ENCODE measurements around the gene CDC42EP2.
"Not testable (repeated sequence)": the region's sequence is repeated elsewhere in the genome, so short reads cannot be mapped to it uniquely, and the experiment has no call there.

CDC42EP2 gene

DNA sequence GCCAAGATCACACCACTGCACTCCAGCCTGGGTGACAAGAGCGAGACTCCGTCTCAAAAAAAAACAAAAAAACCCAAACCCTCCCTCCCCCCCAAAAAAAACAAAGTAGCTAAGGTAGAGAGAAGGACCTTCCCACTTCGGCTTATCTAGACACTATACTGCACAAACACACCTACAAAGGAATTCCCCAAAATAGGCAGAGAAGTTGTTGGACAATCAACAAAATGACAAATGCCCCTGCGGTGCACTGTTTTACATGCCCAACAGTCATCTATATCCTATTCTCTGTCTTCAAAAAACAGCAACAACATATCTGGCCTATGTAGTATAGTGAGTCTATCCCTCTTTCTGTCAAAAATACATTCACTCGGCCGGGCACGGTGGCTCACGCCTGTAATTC is 12.4 kb downstream of the CDC42EP2 start:
- TF ChIP-seq, protein P1, sequence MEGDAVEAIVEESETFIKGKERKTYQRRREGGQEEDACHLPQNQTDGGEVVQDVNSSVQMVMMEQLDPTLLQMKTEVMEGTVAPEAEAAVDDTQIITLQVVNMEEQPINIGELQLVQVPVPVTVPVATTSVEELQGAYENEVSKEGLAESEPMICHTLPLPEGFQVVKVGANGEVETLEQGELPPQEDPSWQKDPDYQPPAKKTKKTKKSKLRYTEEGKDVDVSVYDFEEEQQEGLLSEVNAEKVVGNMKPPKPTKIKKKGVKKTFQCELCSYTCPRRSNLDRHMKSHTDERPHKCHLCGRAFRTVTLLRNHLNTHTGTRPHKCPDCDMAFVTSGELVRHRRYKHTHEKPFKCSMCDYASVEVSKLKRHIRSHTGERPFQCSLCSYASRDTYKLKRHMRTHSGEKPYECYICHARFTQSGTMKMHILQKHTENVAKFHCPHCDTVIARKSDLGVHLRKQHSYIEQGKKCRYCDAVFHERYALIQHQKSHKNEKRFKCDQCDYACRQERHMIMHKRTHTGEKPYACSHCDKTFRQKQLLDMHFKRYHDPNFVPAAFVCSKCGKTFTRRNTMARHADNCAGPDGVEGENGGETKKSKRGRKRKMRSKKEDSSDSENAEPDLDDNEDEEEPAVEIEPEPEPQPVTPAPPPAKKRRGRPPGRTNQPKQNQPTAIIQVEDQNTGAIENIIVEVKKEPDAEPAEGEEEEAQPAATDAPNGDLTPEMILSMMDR (IDR thresholded peaks at IDR 0.05; ENCODE audit: control insufficient read depth, extremely low read depth, insufficient read depth), result no peak
- no peak for DNase-seq (ENCODE audit: low read depth)
- H3K4me3 ChIP-seq (ENCODE audit: low read depth, low read length), result no peak overlapping the region

DNA sequence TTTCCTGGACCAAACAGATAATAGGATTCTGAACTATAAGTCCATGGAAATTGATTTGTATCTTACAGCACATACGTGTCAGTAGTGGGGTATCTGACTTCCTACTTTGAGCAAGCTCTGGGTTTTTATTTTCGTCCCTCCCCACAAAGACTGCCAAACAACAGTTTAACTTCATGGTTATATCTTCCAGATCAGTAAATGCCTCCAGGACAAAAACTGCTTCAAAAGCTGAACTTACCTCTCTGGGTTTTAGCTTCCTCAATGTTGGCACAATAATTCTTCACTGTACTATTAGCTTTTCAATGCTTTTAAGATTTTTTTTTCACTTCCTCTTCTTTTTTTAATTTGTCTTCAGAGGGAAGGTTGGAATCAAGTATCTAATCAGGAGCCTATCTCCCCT is 14.8 kb downstream of the CDC42EP2 start:
- H3K4me3 ChIP-seq (ENCODE audit: low read depth, low read length), result no peak overlapping the region
- DNase-seq (ENCODE audit: low read depth), result no peak
- TF ChIP-seq, protein P1 (IDR thresholded peaks at IDR 0.05; ENCODE audit: control insufficient read depth, extremely low read depth, insufficient read depth), result no peak

DNA sequence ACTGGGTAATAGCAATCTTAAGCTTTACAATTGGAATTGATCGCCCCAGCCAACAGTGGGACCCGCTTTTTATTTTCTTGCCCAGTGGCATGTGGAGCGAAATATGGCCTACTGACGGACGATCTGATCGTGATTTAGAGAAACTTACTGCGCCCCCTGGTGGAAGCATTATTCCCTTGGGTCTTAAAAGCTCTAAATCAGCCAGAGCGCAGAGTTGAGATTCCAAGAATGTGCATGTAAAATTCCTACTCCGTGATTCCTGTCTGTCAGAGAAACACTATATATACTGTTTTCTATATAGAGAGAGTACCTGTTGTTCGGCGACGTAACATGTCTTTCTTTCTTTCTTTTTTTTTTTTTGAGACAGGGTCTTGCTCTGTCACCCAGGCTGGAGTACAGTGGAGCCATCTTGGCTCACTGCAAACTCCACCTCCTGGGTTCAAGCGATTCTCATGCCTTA is 15.3 kb downstream of the CDC42EP2 start:
- DNase-seq (ENCODE audit: low read depth), result peak; percentile 73
- TF ChIP-seq, protein P1 (IDR thresholded peaks at IDR 0.05; ENCODE audit: control insufficient read depth, extremely low read depth, insufficient read depth), result peak; percentile 73
- H3K4me3 ChIP-seq (ENCODE audit: low read depth, low read length), result no peak overlapping the region

DNA sequence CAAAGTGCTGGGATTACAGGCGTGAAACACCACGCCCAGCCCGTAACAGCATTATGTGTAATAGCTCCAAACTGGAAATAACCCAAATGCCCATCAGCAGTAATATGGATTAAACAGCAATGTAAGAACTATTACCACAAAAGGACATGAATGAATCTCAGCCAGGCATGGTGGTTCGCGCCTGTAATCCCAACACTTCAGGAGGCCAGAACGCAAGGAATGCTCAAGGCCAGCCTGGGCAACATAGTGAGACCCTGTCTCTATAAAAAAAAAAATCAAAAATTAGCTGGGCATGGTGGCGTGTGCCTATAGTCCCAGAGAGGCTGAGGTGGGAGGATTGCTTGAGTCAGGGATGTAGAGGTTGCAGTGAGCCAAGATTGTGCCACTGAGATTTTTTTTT is 15.9 kb downstream of the CDC42EP2 start:
- DNase-seq (ENCODE audit: low read depth), result no peak
- no peak overlapping the region for H3K4me3 ChIP-seq (ENCODE audit: low read depth, low read length)
- TF ChIP-seq, protein P1 (IDR thresholded peaks at IDR 0.05; ENCODE audit: control insufficient read depth, extremely low read depth, insufficient read depth), result no peak

DNA sequence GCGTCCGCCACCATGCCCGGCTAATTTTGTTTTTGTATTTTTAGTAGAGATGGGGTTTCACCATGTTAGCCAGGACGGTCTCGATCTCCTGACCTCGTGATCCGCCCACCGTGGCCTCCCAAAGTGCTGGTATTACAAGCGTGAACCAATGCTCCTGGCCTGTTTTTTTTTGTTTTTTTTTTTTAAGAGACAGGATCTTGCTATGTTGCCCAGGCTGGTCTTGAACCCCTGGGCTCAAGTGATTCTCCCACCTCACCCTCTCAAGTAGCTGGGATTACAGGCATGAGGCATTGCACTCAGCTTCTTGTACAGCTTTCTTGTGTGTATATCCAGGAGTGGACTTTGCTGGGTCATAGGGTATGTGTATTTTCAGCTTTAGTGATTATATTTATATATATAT is 17.9 kb downstream of the CDC42EP2 start:
- not testable (repeated sequence) for DNase-seq (ENCODE audit: low read depth); H3K4me3 ChIP-seq (ENCODE audit: low read depth, low read length)

DNA sequence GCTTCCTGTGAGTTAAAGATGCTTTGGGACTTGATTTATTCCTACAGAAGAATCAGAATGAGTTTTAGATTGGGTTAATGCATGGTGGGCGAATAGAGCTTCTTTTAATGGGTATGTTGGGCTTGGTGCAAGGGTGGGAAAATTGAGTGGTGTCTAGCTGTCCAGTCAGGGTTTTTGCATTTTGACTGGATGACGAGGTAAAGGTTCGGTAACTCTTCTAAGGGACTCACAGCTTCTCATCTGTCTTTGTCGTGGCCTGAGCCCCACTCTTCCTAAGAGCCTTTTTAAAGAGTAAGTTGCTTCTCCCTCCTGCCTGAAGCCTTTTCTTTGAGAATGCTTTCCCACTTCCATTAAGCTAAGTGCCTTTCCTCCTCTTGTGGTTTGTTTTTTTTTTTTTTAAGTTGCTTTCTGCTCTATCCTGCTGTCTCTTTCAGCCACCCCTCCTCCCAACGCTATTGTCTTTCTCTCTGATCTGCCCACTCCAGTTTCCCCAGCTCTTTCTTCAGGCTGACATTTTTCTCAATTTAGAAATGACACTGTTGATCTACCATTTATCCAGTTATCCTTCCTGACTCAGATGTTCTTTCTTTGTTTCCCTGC is 20.1 kb downstream of the CDC42EP2 start:
- DNase-seq (ENCODE audit: low read depth), result no peak
- peak overlapping the region; percentile 98 for H3K4me3 ChIP-seq (ENCODE audit: low read depth, low read length)
- TF ChIP-seq, protein P1 (IDR thresholded peaks at IDR 0.05; ENCODE audit: control insufficient read depth, extremely low read depth, insufficient read depth), result no peak

DNA sequence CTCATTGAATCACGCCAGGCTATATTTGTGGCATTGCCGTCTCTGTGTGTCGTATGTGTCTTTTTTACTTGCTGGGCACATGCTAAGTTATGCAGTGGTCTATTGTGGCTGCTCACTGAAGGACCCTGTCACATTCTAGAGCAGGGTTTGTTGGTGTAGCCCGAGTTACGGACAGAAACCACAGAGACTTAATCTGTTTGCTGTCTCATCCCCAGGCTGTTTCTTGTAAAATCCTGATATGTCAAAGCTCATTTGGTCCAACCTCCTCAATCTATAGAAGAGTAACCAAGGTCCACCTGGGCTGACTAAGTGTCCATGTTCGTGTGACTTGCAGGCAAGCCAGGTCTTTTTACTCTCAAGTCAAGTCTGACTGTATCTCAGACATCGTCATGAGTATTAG is 24.0 kb downstream of the CDC42EP2 start:
- H3K4me3 ChIP-seq (ENCODE audit: low read depth, low read length), result no peak overlapping the region
- DNase-seq (ENCODE audit: low read depth), result no peak
- TF ChIP-seq, protein P1 (IDR thresholded peaks at IDR 0.05; ENCODE audit: control insufficient read depth, extremely low read depth, insufficient read depth), result no peak

All from LNCaP clone FGC (cell line).